ENCODE data around the gene C10orf90.

C10orf90 gene

DNA sequence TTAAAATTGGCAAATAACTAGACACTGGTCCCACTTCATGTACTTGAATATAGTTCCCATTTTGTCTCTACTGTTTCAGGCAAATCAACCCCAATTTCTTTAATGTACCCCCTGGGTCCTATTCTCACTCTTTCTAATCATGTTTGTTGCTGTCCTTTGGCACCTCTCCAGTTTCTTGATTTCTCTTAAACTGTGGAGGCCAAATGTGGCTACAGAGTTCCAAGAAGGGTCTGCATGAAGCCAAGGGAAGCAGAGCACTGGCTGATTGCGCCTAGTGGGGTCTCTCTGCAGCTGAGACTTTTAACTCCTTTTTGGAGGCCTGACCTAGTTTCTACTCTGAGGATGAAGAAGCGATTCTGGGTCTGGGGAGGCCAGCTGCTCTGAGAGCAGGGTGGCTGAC lies 275.5 kb downstream of the C10orf90 start:
- H3F3A ChIP-seq (ENCODE audit: control insufficient read depth, insufficient read depth), result no peaks in the 10 kb centered on the region

DNA sequence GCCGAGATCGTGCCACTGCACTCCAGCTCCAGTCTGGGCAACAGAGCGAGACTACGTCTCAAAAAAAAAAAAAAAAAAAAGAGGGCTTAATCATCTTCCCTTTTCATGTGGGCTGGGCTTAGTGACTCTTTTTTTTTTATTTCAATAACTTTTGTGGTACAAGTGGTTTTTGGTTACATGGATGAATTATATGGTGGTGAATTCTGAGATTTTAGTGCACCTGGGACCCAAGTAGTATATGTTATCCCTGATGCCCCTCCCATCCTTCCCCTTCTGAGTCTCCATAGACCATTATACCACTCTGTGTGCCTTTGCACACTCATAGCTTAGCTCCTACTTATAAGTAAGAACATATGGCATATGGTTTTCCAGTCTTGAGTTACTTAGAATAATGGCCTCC lies 277.4 kb downstream of the C10orf90 start:
- TF ChIP-seq, protein P1, sequence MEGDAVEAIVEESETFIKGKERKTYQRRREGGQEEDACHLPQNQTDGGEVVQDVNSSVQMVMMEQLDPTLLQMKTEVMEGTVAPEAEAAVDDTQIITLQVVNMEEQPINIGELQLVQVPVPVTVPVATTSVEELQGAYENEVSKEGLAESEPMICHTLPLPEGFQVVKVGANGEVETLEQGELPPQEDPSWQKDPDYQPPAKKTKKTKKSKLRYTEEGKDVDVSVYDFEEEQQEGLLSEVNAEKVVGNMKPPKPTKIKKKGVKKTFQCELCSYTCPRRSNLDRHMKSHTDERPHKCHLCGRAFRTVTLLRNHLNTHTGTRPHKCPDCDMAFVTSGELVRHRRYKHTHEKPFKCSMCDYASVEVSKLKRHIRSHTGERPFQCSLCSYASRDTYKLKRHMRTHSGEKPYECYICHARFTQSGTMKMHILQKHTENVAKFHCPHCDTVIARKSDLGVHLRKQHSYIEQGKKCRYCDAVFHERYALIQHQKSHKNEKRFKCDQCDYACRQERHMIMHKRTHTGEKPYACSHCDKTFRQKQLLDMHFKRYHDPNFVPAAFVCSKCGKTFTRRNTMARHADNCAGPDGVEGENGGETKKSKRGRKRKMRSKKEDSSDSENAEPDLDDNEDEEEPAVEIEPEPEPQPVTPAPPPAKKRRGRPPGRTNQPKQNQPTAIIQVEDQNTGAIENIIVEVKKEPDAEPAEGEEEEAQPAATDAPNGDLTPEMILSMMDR (IDR thresholded peaks at IDR 0.05; ENCODE audit: low read depth, low read length, poor library complexity, severe bottlenecking), result no peak
- TF ChIP-seq EZH2phosphoT487 (IDR thresholded peaks at IDR 0.05; ENCODE audit: borderline replicate concordance, low read length), result no peak
- H3K27ac ChIP-seq (ENCODE audit: low read depth, low read length), result no peak overlapping the region
- H3K4me1 ChIP-seq (ENCODE audit: control insufficient read depth, low read length), result no peaks in the 10 kb centered on the region
- H3K4me2 ChIP-seq (ENCODE audit: low read length), result no peak overlapping the region
- no peaks in the 10 kb centered on the region; the same call in 1 of the 2 replicates for H3K9me3 ChIP-seq (ENCODE audit: control insufficient read depth, insufficient read depth, low read length)
- H3K36me3 ChIP-seq (ENCODE audit: control insufficient read depth, low read length), result no peaks in the 10 kb centered on the region
- H3K27me3 ChIP-seq (ENCODE audit: control insufficient read depth, low read length), result no peaks in the 10 kb centered on the region
- no peaks in the 10 kb centered on the region for H3K79me2 ChIP-seq (ENCODE audit: control insufficient read depth, low read length)
- H3K4me3 ChIP-seq (ENCODE audit: low read length), result no peak overlapping the region
- no peaks in the 10 kb centered on the region for H3K9me2 ChIP-seq (replicated peaks; ENCODE audit: control insufficient read depth, low read length)
- H3F3A ChIP-seq (ENCODE audit: control insufficient read depth, insufficient read depth), result no peaks in the 10 kb centered on the region
- no peaks in the 10 kb centered on the region for H4K20me1 ChIP-seq (ENCODE audit: control insufficient read depth, insufficient read depth, low read depth, low read length)

More for the DNA sequence above, 275.5 kb downstream of the C10orf90 start:
- H3K27ac ChIP-seq (ENCODE audit: low read depth, low read length), result no peak overlapping the region
- no peaks in the 10 kb centered on the region for H3K27me3 ChIP-seq (ENCODE audit: control insufficient read depth, low read length)
- H3K4me1 ChIP-seq (ENCODE audit: control insufficient read depth, low read length), result no peaks in the 10 kb centered on the region
- H3K4me3 ChIP-seq (ENCODE audit: low read length), result no peak overlapping the region
- H4K20me1 ChIP-seq (ENCODE audit: control insufficient read depth, insufficient read depth, low read depth, low read length), result no peaks in the 10 kb centered on the region
- H3K4me2 ChIP-seq (ENCODE audit: low read length), result no peak overlapping the region
- TF ChIP-seq EZH2phosphoT487 (IDR thresholded peaks at IDR 0.05; ENCODE audit: borderline replicate concordance, low read length), result no peak
- TF ChIP-seq, protein P1 (IDR thresholded peaks at IDR 0.05; ENCODE audit: low read depth, low read length, poor library complexity, severe bottlenecking), result no peak
- no peaks in the 10 kb centered on the region; the same call in 1 of the 2 replicates for H3K9me3 ChIP-seq (ENCODE audit: control insufficient read depth, insufficient read depth, low read length)
- no peaks in the 10 kb centered on the region for H3K9me2 ChIP-seq (replicated peaks; ENCODE audit: control insufficient read depth, low read length)
- no peaks in the 10 kb centered on the region for H3K79me2 ChIP-seq (ENCODE audit: control insufficient read depth, low read length)
- H3K36me3 ChIP-seq (ENCODE audit: control insufficient read depth, low read length), result no peaks in the 10 kb centered on the region

DNA sequence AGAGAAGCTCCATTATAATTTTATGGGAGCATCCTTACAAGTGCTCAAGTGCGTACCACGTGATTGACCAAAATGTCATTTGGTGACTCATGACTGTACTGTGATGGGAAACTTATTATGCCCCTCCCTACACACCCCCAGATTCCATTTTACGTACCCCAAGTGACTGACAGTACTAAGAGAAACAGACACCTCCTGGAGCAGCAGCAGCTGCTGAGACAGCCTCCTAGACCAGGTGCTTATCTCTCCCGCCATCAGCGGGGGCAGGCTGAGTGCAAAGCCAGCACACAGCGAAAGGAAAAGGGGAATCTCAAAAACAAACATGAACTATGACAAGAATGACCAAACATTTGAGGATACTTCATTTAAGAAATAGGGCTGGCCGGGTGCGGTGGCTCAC lies 278.0 kb downstream of the C10orf90 start:
- H3K4me1 ChIP-seq (ENCODE audit: control insufficient read depth, low read length), result no peaks in the 10 kb centered on the region
- no peak overlapping the region for H3K27ac ChIP-seq (ENCODE audit: low read depth, low read length)
- no peaks in the 10 kb centered on the region for H3K9me2 ChIP-seq (replicated peaks; ENCODE audit: control insufficient read depth, low read length)
- no peaks in the 10 kb centered on the region; the same call in 1 of the 2 replicates for H3K9me3 ChIP-seq (ENCODE audit: control insufficient read depth, insufficient read depth, low read length)
- H3F3A ChIP-seq (ENCODE audit: control insufficient read depth, insufficient read depth), result no peaks in the 10 kb centered on the region
- no peaks in the 10 kb centered on the region for H4K20me1 ChIP-seq (ENCODE audit: control insufficient read depth, insufficient read depth, low read depth, low read length)
- H3K79me2 ChIP-seq (ENCODE audit: control insufficient read depth, low read length), result no peaks in the 10 kb centered on the region
- TF ChIP-seq, protein P1 (IDR thresholded peaks at IDR 0.05; ENCODE audit: low read depth, low read length, poor library complexity, severe bottlenecking), result no peak
- no peak for TF ChIP-seq EZH2phosphoT487 (IDR thresholded peaks at IDR 0.05; ENCODE audit: borderline replicate concordance, low read length)
- H3K4me3 ChIP-seq (ENCODE audit: low read length), result no peak overlapping the region
- no peaks in the 10 kb centered on the region for H3K27me3 ChIP-seq (ENCODE audit: control insufficient read depth, low read length)
- no peak overlapping the region for H3K4me2 ChIP-seq (ENCODE audit: low read length)
- H3K36me3 ChIP-seq (ENCODE audit: control insufficient read depth, low read length), result no peaks in the 10 kb centered on the region

Data from DOHH2 (cell line).